HEK293 (cell line): ENCODE results near the gene CCDC77.

ENCODE experiments used
- CTCF ChIA-PET: fragments of 350-600 bp; formaldehyde crosslinking; extraction: SDS; loops from one replicate; lab custom pipeline; 2021; ENCODE audit warnings: antibody characterized with exemption; lab: Yijun Ruan, JAX
- POLR2A ChIA-PET: fragments of 300-600 bp; formaldehyde crosslinking; extraction: SDS; loops from one replicate; lab custom pipeline; 2020; ENCODE audit warnings: antibody characterized with exemption, inconsistent platforms; lab: Yijun Ruan, JAX
- H3K27ac ChIP-seq: fragments of 200-500 bp; sonication (Bioruptor generic); 2 replicates; pipeline ENCODE4 v1.5.1; 2014; ENCODE audit warnings: low read depth, low read length, control low read depth, inconsistent platforms; ENCODE audit errors: extremely low read depth
- H3K36me3 ChIP-seq, 2 experiments: fragments of 200-500 bp in 1 of 2; sonication (Bioruptor generic) in 1 of 2; 1 replicate in 1 of 2; 2 replicates in 1 of 2; pipeline ENCODE4 v1.5.1; 2014 to 2017; ENCODE audit warnings: inconsistent platforms in 2 of 2, low read length in 2 of 2; ENCODE audit not compliant: control insufficient read depth in 2 of 2, insufficient read depth in 1 of 2
- H3K4me1 ChIP-seq: fragments of 200-500 bp; sonication (Bioruptor generic); 2 replicates; pipeline ENCODE4 v1.5.1; 2014; ENCODE audit warnings: mild to moderate bottlenecking, low read length, inconsistent platforms; ENCODE audit not compliant: control insufficient read depth, insufficient read depth
- H3K4me3 ChIP-seq: 2 replicates; pipeline ENCODE4 v1.5.1; 2011; ENCODE audit warnings: low read depth, mild to moderate bottlenecking, control low read depth, low read length, moderate library complexity
- H3K9me3 ChIP-seq: fragments of 200-500 bp; sonication (Bioruptor generic); 2 replicates; pipeline ENCODE4 v1.5.1; 2014; ENCODE audit warnings: low read depth, low read length, inconsistent platforms; ENCODE audit not compliant: control insufficient read depth, insufficient read depth
- BCL11A ChIP-seq: fragments of 450-650 bp; formaldehyde crosslinking; IDR thresholded peaks from 2 replicates; pipeline ENCODE4 v1.5.1; 2016; ENCODE audit warnings: low read depth, missing biosample characterization, missing genetic modification characterization
- EGR2 ChIP-seq: fragments of 450-650 bp; formaldehyde crosslinking; IDR thresholded peaks from 2 replicates; pipeline ENCODE4 v1.5.1; 2016; ENCODE audit warnings: low read depth, missing biosample characterization, missing genetic modification characterization
- KLF17 ChIP-seq: fragments of 450-650 bp; formaldehyde crosslinking; IDR thresholded peaks from 2 replicates; pipeline ENCODE4 v1.5.1; 2016; ENCODE audit warnings: missing biosample characterization, missing genetic modification characterization
- MEIS1 ChIP-seq: sonication (generic); formaldehyde crosslinking; IDR thresholded peaks from 2 replicates; pipeline ENCODE4 v1.8.1; 2022; ENCODE audit warnings: missing genetic modification reagents, mild to moderate bottlenecking, borderline replicate concordance
- OSR2 ChIP-seq: fragments of 450-650 bp; formaldehyde crosslinking; IDR thresholded peaks from 2 replicates; pipeline ENCODE4 v1.5.1; 2016; ENCODE audit warnings: missing biosample characterization, missing genetic modification characterization
- PRDM4 ChIP-seq: fragments of 450-650 bp; formaldehyde crosslinking; IDR thresholded peaks from 2 replicates; pipeline ENCODE4 v1.5.1; 2017; ENCODE audit warnings: missing biosample characterization, missing genetic modification characterization
- REPIN1 ChIP-seq: fragments of 450-650 bp; formaldehyde crosslinking; IDR thresholded peaks from 2 replicates; pipeline ENCODE4 v1.5.1; 2017; ENCODE audit warnings: missing biosample characterization, missing genetic modification characterization, low read depth
- SALL2 ChIP-seq: fragments of 450-650 bp; formaldehyde crosslinking; IDR thresholded peaks from 2 replicates; pipeline ENCODE4 v1.5.0; 2017; ENCODE audit warnings: missing biosample characterization, mild to moderate bottlenecking, missing genetic modification characterization, borderline replicate concordance
- SP2 ChIP-seq: fragments of 450-650 bp; formaldehyde crosslinking; IDR thresholded peaks from 2 replicates; pipeline ENCODE4 v1.5.1; 2016; ENCODE audit warnings: missing biosample characterization, missing genetic modification characterization
- YY1 ChIP-seq: fragments of 450-650 bp; formaldehyde crosslinking; IDR thresholded peaks from 2 replicates; pipeline ENCODE4 v1.5.1; 2018; ENCODE audit warnings: missing biosample characterization, missing genetic modification characterization
- ZBTB8A ChIP-seq: fragments of 450-650 bp; formaldehyde crosslinking; IDR thresholded peaks from 2 replicates; pipeline ENCODE4 v1.5.1; 2016; ENCODE audit warnings: missing biosample characterization, missing genetic modification characterization
- ZFHX2 ChIP-seq: fragments of 450-650 bp; formaldehyde crosslinking; conservative IDR thresholded peaks from 2 replicates; pipeline ENCODE4 v1.5.1; 2016; ENCODE audit warnings: missing biosample characterization, missing genetic modification characterization
- ZFP37 ChIP-seq: fragments of 450-650 bp; formaldehyde crosslinking; IDR thresholded peaks from 2 replicates; pipeline ENCODE4 v1.5.1; 2016; ENCODE audit warnings: missing biosample characterization, missing genetic modification characterization
- ZIC2 ChIP-seq: fragments of 450-650 bp; formaldehyde crosslinking; IDR thresholded peaks from 2 replicates; pipeline ENCODE4 v1.5.1; 2016; ENCODE audit warnings: missing biosample characterization, missing genetic modification characterization
- ZNF138 ChIP-seq: fragments of 450-650 bp; formaldehyde crosslinking; IDR thresholded peaks from 2 replicates; pipeline ENCODE4 v1.5.1; 2016; ENCODE audit warnings: missing biosample characterization, missing genetic modification characterization, borderline replicate concordance
- ZNF148 ChIP-seq: fragments of 450-650 bp; formaldehyde crosslinking; IDR thresholded peaks from 2 replicates; pipeline ENCODE4 v1.5.0; 2017; ENCODE audit warnings: missing biosample characterization, missing genetic modification characterization, borderline replicate concordance
- ZNF214 ChIP-seq: fragments of 450-650 bp; formaldehyde crosslinking; IDR thresholded peaks from 2 replicates; pipeline ENCODE4 v1.5.1; 2017; ENCODE audit warnings: missing biosample characterization, mild to moderate bottlenecking, missing genetic modification characterization, borderline replicate concordance
- ZNF248 ChIP-seq: fragments of 450-650 bp; formaldehyde crosslinking; IDR thresholded peaks from 2 replicates; pipeline ENCODE4 v1.5.1; 2017; ENCODE audit warnings: missing biosample characterization, missing genetic modification characterization
- ZNF335 ChIP-seq: fragments of 450-650 bp; formaldehyde crosslinking; conservative IDR thresholded peaks from 2 replicates; pipeline ENCODE4 v1.5.1; 2016; ENCODE audit warnings: missing biosample characterization, missing genetic modification characterization
- ZNF354C ChIP-seq: fragments of 450-650 bp; formaldehyde crosslinking; IDR thresholded peaks from 2 replicates; pipeline ENCODE4 v1.5.1; 2016; ENCODE audit warnings: missing biosample characterization, missing genetic modification characterization, low read depth, borderline replicate concordance
- ZNF394 ChIP-seq: fragments of 450-650 bp; formaldehyde crosslinking; IDR thresholded peaks from 2 replicates; pipeline ENCODE4 v1.5.1; 2016; ENCODE audit warnings: missing biosample characterization, missing genetic modification characterization, mild to moderate bottlenecking, moderate library complexity, borderline replicate concordance
- ZNF513 ChIP-seq: fragments of 450-650 bp; IDR thresholded peaks from 2 replicates; pipeline ENCODE4 v1.5.1; 2018; ENCODE audit warnings: missing biosample characterization, missing genetic modification characterization
- ZNF560 ChIP-seq: fragments of 450-650 bp; formaldehyde crosslinking; IDR thresholded peaks from 2 replicates; pipeline ENCODE4 v1.5.1; 2017; ENCODE audit warnings: missing biosample characterization, missing genetic modification characterization, borderline replicate concordance
- ZNF670 ChIP-seq: fragments of 450-650 bp; formaldehyde crosslinking; IDR thresholded peaks from 2 replicates; pipeline ENCODE4 v1.5.1; 2016; ENCODE audit warnings: missing biosample characterization, missing genetic modification characterization, low read depth
- ZNF692 ChIP-seq: fragments of 450-650 bp; formaldehyde crosslinking; IDR thresholded peaks from 2 replicates; pipeline ENCODE4 v1.5.1; 2016; ENCODE audit warnings: missing biosample characterization, missing genetic modification characterization
- ZNF843 ChIP-seq: fragments of 450-650 bp; formaldehyde crosslinking; IDR thresholded peaks from 2 replicates; pipeline ENCODE4 v1.5.1; 2016; ENCODE audit warnings: missing biosample characterization, missing genetic modification characterization

The CCDC77 gene

GRCh38 chr12:480831-481816 lies 79.7 kb downstream of the CCDC77 start:
- ChIA-PET CTCF (interaction anchor here (0.5 to 1.7 kb wide), 5 partner anchors 26 to 66 kb away, joined by 3 to 7 read pairs (median 5); no protein-coding TSS in a partner anchor), POLR2A (interaction anchor here (1.5 kb wide), 1 partner anchor 13 kb away, joined by 5 read pairs; no protein-coding TSS in a partner anchor)
- H3K4me3 ChIP-seq, result no peak overlapping the region
- H3K9me3 ChIP-seq, result no peaks in the 10 kb centered on the region
- peaks cover 9% of the 10 kb centered on the region for H3K4me1 ChIP-seq
- H3K27ac ChIP-seq, result peak overlapping the region; percentile 75
- H3K36me3 ChIP-seq, result no peaks in the 10 kb centered on the region
- TF ChIP-seq ZIC2 (tag by site-specific recombination) (peak; percentile 79), ZNF248 (tag by site-specific recombination) (no peak), ZNF354C (tag by site-specific recombination) (no peak), ZNF335 (tag by site-specific recombination) (0 out of 2 replicates have a peak, but pooled peaks have one; percentile 14), ZBTB8A (tag by site-specific recombination) (no peak), KLF17 (tag by site-specific recombination) (peak; percentile 67; the same call in 1 of the 2 replicates), ZNF670 (tag by site-specific recombination) (no peak), ZNF513 (no peak), ZNF148 (no peak), YY1 (no peak), ZNF214 (tag by site-specific recombination) (no peak), SALL2 (tag by site-specific recombination) (no peak), REPIN1 (tag by site-specific recombination) (no peak), PRDM4 (no peak), MEIS1 (CRISPR knock-in tag) (no peak), ZNF692 (tag by site-specific recombination) (peak; percentile 43; the same call in 1 of the 2 replicates), SP2 (peak; percentile 56), OSR2 (no peak), ZFP37 (tag by site-specific recombination) (no peak), ZNF560 (tag by site-specific recombination) (no peak), ZNF843 (tag by site-specific recombination) (no peak), ZNF394 (tag by site-specific recombination) (no peak), ZFHX2 (tag by site-specific recombination) (peak; percentile 86), BCL11A (tag by site-specific recombination) (no peak), ZNF138 (no peak), EGR2 (tag by site-specific recombination) (peak; percentile 93)
